ENCODE data around the gene TRAF7.
"Not testable (repeated sequence)": the region's sequence is repeated elsewhere in the genome, so short reads cannot be mapped to it uniquely, and the experiment has no call there.

The TRAF7 gene

GRCh38 chr16:2127630-2128280, 27.8 kb upstream of the TRAF7 start:
- H3K4me3 ChIP-seq (ENCODE audit: low read depth, low read length) = not testable (repeated sequence)

GRCh38 chr16:2129251-2129650, 26.3 kb upstream of the TRAF7 start:
- H3K4me3 ChIP-seq (ENCODE audit: low read depth, low read length) = not testable (repeated sequence)

GRCh38 chr16:2129890-2130447, 25.6 kb upstream of the TRAF7 start:
- H3K4me3 ChIP-seq (ENCODE audit: low read depth, low read length) = not testable (repeated sequence)

- peak overlapping the region; percentile 43 for H3K4me3 ChIP-seq (ENCODE audit: low read depth, low read length)
These were observed 21.8 kb upstream of the TRAF7 start for GRCh38 chr16:2133797-2134196.

- peak overlapping the region; percentile 63 for H3K4me3 ChIP-seq (ENCODE audit: low read depth, low read length)
These were observed 20.5 kb upstream of the TRAF7 start for GRCh38 chr16:2135071-2135470.

- H3K4me3 ChIP-seq (ENCODE audit: low read depth, low read length) = peak within 1 kb of the TSS; percentile 63
These were observed 19.7 kb upstream of the TRAF7 start, which contains the start of gene PKD1 for GRCh38 chr16:2135770-2136490. Gene PKD1 (minus strand): TSS chr16:2135898. CDS start chr16:2135689, 209 bp downstream.

- no peak for TF ChIP-seq CTCF (IDR thresholded peaks at IDR 0.05; ENCODE audit: low read depth, low read length)
These were observed 12.4 kb upstream of the TRAF7 start for GRCh38 chr16:2142942-2143877.

GRCh38 chr16:2143878-2144485, 11.6 kb upstream of the TRAF7 start:
- H3K4me3 ChIP-seq (ENCODE audit: low read depth, low read length) = no peak overlapping the region
- no peak for TF ChIP-seq CTCF (IDR thresholded peaks at IDR 0.05; ENCODE audit: low read depth, low read length)

More at GRCh38 chr16:2142942-2143877, 12.4 kb upstream of the TRAF7 start:
- no peak overlapping the region for H3K4me3 ChIP-seq (ENCODE audit: low read depth, low read length)

- TF ChIP-seq CTCF (IDR thresholded peaks at IDR 0.05; ENCODE audit: low read depth, low read length) = no peak
These were observed 9.7 kb upstream of the TRAF7 start for GRCh38 chr16:2145843-2146242.

GRCh38 chr16:2147378-2147777, 8.2 kb upstream of the TRAF7 start:
- no peak for TF ChIP-seq CTCF (IDR thresholded peaks at IDR 0.05; ENCODE audit: low read depth, low read length)
- H3K4me3 ChIP-seq (ENCODE audit: low read depth, low read length) = no peak overlapping the region

More at GRCh38 chr16:2145843-2146242, 9.7 kb upstream of the TRAF7 start:
- no peak overlapping the region for H3K4me3 ChIP-seq (ENCODE audit: low read depth, low read length)

All from WI38 (cell line).